IPS-15b (cell line): ENCODE data around the gene HSD17B7.
"Not testable (repeated sequence)": the region's sequence is repeated elsewhere in the genome, so short reads cannot be mapped to it uniquely, and the experiment has no call there.

Source experiments
- H3K27me3 ChIP-seq: one replicate; pipeline ENCODE4 v1.6.1; 2013; ENCODE audit warnings: low read length; ENCODE audit not compliant: control insufficient read depth, insufficient read depth
- H3K36me3 ChIP-seq: one replicate; pipeline ENCODE4 v1.6.1; 2013; ENCODE audit warnings: low read length; ENCODE audit not compliant: control insufficient read depth, insufficient read depth
- H3K4me1 ChIP-seq: one replicate; pipeline ENCODE4 v1.6.1; 2013; ENCODE audit warnings: mild to moderate bottlenecking, low read length; ENCODE audit not compliant: control insufficient read depth, insufficient read depth
- H3K4me3 ChIP-seq: one replicate; pipeline ENCODE4 v1.5.1; 2013; ENCODE audit warnings: low read depth, low read length
- H3K9ac ChIP-seq: one replicate; pipeline ENCODE4 v1.6.1; 2013; ENCODE audit warnings: low read depth, mild to moderate bottlenecking, low read length
- H3K9me3 ChIP-seq: one replicate; pipeline ENCODE4 v1.6.1; 2013; ENCODE audit warnings: mild to moderate bottlenecking, low read length; ENCODE audit not compliant: control insufficient read depth, insufficient read depth

HSD17B7 gene

DNA sequence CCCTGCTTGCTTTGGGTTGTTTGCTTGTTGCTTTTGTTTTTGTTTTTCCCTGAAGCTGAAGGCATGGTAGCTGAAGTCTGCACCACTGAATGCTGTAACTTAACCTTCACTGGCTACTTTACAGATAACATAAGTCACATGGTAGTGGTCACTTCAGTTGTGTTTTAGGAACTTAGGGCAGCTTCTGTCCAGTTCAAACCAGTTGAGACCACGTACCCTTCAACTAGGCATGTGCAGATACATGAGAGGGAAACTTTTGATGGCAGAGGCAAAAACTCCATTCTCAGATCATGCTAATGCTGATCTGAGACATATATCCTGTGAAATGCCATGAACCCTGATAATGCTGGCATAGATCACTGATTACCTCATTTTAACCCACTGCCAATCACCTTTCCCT lies 28.2 kb downstream of the HSD17B7 start:
- not testable (repeated sequence) for H3K27me3 ChIP-seq, H3K4me3 ChIP-seq, H3K9ac ChIP-seq, H3K36me3 ChIP-seq, H3K9me3 ChIP-seq, H3K4me1 ChIP-seq

DNA sequence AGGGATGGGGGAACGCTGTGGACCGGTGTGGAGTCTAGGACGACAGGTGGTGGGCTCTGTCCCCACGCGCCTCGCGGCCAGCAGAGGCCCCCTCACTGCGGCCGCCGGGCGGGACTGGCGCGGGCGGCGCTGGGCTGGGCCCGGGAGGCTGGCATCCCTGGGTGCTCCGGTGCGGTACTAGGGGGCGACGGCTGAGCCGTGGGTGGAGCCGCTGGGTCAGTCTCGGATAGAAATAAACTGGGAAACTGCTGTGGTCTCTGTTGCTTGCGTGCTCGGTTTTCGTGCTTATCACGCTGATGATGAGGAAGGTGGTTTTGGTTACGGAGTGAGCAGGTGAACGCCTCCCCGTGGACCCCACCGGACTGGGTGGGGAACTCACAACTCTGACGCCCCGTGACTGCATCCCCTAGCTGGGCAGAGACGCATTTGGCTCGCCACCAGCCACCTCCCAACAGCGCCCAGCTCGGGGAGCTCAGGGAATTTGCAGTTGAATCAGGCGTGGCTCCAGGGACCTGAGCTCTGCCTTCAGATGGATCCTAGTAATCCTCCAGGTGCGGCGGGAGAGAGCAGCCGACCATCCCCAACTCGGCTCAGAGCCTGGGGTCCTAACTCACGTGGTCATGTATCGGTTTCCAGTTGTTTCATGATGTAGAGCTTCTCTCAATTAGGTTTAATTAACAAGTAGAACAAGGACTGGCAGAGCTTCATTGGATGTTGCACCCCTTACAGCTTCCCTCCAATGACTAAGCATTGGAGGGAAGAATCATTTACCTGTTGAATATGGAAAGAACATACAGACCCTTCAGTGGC lies 32.1 kb downstream of the HSD17B7 start:
- Histone ChIP-seq H3K4me3 (peak overlapping the region; percentile 76), H3K27me3 (peaks cover 9% of the 10 kb centered on the region), H3K4me1 (peaks cover 3% of the 10 kb centered on the region), H3K9ac (peak overlapping the region; percentile 51), H3K9me3 (no peaks in the 10 kb centered on the region), H3K36me3 (no peaks in the 10 kb centered on the region)

DNA sequence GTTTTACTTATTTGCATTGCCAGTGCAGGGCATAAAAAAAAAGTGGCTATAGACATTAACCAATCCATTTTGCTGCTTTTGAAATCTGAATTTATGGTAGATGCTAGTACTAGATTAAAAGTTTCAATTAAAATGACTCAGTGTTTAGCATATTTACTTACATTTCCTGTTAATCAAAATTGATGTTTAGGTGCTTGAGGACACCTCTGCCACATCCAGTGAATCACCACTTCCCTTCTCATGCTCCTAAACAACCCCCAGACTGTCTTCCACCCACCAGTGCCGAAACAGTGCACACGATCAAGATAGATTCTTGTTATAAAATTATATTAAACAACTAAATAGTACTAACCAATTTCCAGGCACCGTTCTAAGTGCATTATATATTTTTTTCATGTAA lies 32.7 kb downstream of the HSD17B7 start:
- Histone ChIP-seq H3K9me3 (no peaks in the 10 kb centered on the region), H3K9ac (no peak overlapping the region), H3K27me3 (peaks cover 9% of the 10 kb centered on the region), H3K4me3 (peak overlapping the region; percentile 76), H3K36me3 (no peaks in the 10 kb centered on the region), H3K4me1 (peaks cover 3% of the 10 kb centered on the region)

DNA sequence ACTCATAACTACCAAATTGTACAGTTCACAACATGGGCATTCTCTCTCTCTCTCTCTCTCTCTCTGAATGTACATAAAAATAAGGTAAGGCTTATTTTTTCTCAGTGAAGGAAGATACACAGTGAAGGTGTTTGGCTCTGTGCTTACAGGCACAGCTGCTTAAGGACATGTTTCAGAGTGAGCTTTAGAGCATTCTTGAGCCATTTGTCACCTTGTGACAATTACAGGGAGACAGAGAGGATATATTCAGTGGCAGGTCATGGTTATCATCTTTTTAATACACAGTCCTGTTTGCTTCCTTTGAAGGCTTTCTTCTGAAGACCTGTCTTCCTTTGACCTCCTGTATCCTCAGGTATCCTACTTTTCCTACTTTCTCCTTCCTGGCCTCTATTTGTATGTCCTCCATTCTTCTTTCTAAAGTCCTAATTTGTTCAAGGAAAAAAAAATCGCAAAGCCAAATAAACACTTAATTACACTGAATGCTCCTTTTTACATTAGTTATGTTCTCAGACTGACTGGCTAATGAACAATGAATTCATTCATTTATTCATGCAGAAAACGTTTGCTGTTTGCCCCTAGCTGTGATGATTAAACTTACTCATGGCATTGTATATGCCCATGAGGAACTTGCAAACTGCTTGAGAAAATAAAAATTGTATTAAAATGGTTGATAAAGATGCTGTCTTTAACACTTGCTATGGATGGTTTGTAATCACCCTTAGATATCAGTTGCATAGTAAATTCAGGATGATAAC lies 33.4 kb downstream of the HSD17B7 start:
- Histone ChIP-seq H3K4me1 (peaks cover 3% of the 10 kb centered on the region), H3K36me3 (no peaks in the 10 kb centered on the region), H3K9ac (no peak overlapping the region), H3K4me3 (no peak overlapping the region), H3K9me3 (no peaks in the 10 kb centered on the region), H3K27me3 (peaks cover 9% of the 10 kb centered on the region)

DNA sequence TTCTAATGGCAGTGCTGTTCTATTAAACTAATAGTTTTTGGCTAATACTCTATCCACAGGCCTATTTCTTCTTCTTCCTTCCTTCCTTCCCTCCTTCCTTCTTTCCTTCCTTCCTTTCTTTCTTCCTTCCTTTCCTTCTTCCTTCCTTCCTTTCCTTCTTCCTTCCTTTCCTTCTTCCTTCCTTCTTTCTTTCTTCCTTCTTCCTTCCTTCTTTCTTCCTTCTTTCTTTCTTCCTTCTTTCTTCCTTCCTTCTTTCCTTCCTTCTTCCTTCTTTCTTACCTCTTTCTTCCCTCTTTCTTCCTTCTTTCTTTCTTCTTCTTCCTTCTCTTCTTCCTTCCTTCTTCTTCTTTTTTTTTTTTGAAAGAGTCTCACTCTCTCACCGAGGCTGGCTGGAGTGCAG lies 38.8 kb downstream of the HSD17B7 start:
- H3K4me3 ChIP-seq: no peak overlapping the region
- H3K27me3 ChIP-seq: no peaks in the 10 kb centered on the region
- peaks cover 3% of the 10 kb centered on the region for H3K4me1 ChIP-seq
- H3K9me3 ChIP-seq: no peaks in the 10 kb centered on the region
- no peaks in the 10 kb centered on the region for H3K36me3 ChIP-seq
- no peak overlapping the region for H3K9ac ChIP-seq

DNA sequence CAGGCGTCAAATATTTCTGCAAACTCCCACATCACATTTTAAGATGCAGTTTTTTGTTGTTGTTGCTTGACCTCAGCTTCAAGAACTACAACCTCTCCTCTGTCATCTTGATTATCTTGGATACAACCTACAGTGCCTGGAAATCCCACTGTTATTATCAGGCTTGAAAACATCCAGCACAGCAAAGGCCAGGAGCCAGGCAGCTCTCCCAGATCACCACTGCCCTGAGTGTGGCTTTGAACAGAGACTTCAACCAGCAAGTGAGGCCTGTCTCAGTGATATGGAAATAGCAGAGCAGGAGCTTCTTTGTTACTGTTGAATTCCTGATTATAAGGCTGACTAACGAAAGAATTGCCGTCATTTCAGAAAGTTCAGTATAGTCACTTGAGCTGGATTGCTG lies 42.0 kb downstream of the HSD17B7 start:
- Histone ChIP-seq H3K36me3 (no peaks in the 10 kb centered on the region), H3K9me3 (no peaks in the 10 kb centered on the region), H3K27me3 (no peaks in the 10 kb centered on the region), H3K4me3 (no peak overlapping the region), H3K9ac (no peak overlapping the region), H3K4me1 (peaks cover 3% of the 10 kb centered on the region)

DNA sequence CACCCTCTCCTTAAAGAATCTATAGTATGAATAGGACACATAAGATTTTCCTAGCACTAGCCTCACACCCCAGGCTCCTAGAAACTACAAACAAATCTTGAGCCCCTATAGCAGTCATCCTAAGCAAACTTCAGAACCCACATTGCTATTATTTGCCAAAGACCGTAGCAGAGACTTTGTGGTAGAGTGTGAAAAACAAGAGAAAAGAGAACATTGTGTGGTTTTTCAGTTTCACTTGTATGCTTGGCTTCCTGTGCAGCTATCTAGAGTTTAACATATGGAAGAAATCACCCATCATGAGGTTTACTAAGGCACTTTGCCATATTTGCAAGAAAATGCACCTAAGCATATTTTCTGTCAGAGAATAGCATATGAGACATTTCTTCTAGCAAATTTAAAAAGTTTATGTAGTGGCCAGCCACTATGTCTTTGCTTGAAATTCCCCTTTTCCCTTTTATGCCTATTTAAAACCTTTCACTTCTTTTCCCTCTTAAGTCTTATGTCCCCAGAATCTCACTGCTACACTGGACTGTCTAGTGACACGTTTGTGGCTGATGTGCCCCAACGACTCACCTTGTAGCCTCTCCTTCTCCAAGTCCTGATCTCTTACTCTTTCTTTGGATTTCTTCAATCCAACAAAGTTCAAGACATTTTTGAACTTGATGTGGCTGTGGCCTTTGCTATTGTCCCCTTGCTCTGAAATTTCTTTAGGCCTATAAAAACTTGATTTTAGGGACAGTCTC lies 44.8 kb downstream of the HSD17B7 start:
- Histone ChIP-seq H3K9ac (no peak overlapping the region), H3K4me3 (no peak overlapping the region), H3K36me3 (no peaks in the 10 kb centered on the region), H3K27me3 (no peaks in the 10 kb centered on the region), H3K9me3 (no peaks in the 10 kb centered on the region), H3K4me1 (peaks cover 3% of the 10 kb centered on the region)

DNA sequence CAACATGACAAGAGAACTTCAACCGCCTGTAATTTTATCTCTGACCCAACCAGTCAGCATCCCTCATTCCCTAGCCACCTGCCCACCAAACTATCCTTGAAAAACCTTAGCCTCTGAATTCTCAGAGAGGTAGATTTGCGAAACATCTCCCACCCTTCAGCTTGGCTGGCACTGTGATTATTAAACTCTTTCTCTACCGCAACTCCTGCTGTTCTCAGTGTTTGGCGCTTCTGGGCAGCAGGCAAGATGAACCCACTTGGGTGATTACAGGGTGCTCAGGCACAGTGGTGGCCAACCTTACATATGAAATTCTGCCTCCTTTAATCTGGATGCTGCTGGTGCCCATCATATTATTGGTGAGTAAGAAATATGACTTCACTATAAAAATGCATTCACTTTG lies 48.4 kb downstream of the HSD17B7 start:
- H3K9ac ChIP-seq: no peak overlapping the region

DNA sequence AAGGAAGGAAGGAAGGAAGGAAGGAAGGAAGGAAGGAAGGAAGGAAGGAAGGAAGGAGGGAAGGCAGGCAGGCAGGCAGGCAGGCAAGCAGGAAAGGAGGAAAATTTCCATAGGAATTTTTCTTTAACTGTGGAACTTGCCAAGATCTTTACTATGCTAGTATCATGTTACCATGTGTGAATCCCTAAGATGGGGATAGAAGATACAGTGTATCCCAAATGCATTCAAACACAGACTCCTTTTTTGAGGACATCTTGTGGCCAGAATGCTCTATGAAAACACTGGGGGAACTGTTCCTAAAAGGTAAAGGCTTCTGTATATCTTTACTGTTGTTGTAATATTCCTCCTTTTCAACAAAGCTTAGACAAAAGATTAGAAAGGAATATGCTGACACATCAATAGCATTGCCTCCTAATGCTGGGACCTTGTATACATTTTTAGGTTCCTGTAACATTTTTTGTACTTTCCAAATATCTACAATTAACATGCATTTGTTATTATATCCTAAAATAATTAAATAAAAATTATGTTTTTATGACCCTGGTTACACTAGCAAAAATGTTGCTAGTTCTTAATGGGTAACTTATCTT lies 49.8 kb downstream of the HSD17B7 start:
- Histone ChIP-seq H3K4me3 (no peak overlapping the region), H3K27me3 (no peaks in the 10 kb centered on the region), H3K9me3 (no peaks in the 10 kb centered on the region), H3K4me1 (no peaks in the 10 kb centered on the region), H3K36me3 (no peaks in the 10 kb centered on the region), H3K9ac (no peak overlapping the region)

More for the DNA sequence above, 48.4 kb downstream of the HSD17B7 start:
- no peaks in the 10 kb centered on the region for H3K27me3 ChIP-seq
- no peak overlapping the region for H3K4me3 ChIP-seq
- H3K4me1 ChIP-seq: no peaks in the 10 kb centered on the region
- H3K9me3 ChIP-seq: no peaks in the 10 kb centered on the region
- no peaks in the 10 kb centered on the region for H3K36me3 ChIP-seq

DNA sequence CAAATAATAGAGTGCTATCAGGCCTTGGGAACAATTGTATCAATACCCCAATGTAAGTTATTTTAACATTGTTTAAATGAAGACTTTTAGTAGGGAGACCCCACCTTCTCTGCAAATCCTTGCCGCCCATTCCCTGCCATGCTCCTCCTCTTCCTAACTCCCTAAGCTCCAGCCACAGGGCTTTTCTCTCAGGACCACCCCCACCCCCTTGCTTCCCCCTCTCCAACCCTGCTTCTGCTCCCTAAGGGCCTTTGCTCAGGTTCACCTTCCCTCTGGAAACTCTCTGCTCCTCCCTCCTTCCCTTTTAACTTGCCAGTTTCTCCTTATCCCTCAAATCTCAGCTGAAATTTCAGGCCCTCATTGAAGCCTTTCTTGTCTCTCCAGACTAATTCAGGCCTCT lies 53.7 kb downstream of the HSD17B7 start:
- Histone ChIP-seq H3K27me3 (no peaks in the 10 kb centered on the region), H3K4me3 (no peak overlapping the region), H3K9ac (no peak overlapping the region), H3K36me3 (no peaks in the 10 kb centered on the region), H3K9me3 (no peaks in the 10 kb centered on the region), H3K4me1 (no peaks in the 10 kb centered on the region)
